Central memory CD8-positive, alpha-beta T cell (primary cell): Measurements from ENCODE around the gene ITPRIP.

Experiments used
- ATAC-seq: fragments of 150-1000 bp; cut with Tn5 transposase; replicated peaks from 2 replicates; pipeline ENCODE4 v1.10.0; 2022; ENCODE audit warnings: mild to moderate bottlenecking, moderate FRiP score, moderate number of reproducible peaks; ENCODE audit not compliant: poor library complexity, severe bottlenecking; ENCODE audit errors: extremely low read depth
- DNase-seq, 2 donors: peaks; one replicate each; pipeline ENCODE4 v3.0.0; 2021; ENCODE audit warnings: low spot score in 2 of 2
- H3K27ac Mint-ChIP-seq: one replicate; pipeline ENCODE4 v1.8.0; 2022; ENCODE audit warnings: low read depth, mild to moderate bottlenecking, moderate library complexity, mixed read lengths
- H3K27me3 Mint-ChIP-seq: one replicate; pipeline ENCODE4 v1.8.0; 2022; ENCODE audit warnings: mixed read lengths
- H3K36me3 Mint-ChIP-seq: one replicate; pipeline ENCODE4 v1.8.0; 2022; ENCODE audit warnings: mild to moderate bottlenecking, moderate library complexity, mixed read lengths; ENCODE audit not compliant: insufficient read depth
- H3K4me1 Mint-ChIP-seq: one replicate; pipeline ENCODE4 v1.8.0; 2022; ENCODE audit warnings: mixed read lengths
- H3K4me3 Mint-ChIP-seq: one replicate; pipeline ENCODE4 v1.8.0; 2022; ENCODE audit warnings: mild to moderate bottlenecking, moderate library complexity, mixed read lengths
- H3K9me3 Mint-ChIP-seq: one replicate; pipeline ENCODE4 v1.8.0; 2022; ENCODE audit warnings: mixed read lengths

Gene ITPRIP

GRCh38 chr10:104328646-104328895, 9.7 kb downstream of the ITPRIP start:
- Mint-ChIP-seq H3K4me3 (peak overlapping the region; percentile 82), H3K27ac (peak overlapping the region; percentile 94)
- no peak for ATAC-seq

GRCh38 chr10:104327745-104328645, 10.3 kb downstream of the ITPRIP start:
- no peak for ATAC-seq
- H3K27me3 Mint-ChIP-seq: no peaks in the 10 kb centered on the region
- H3K4me3 Mint-ChIP-seq: peak overlapping the region; percentile 82
- no peaks in the 10 kb centered on the region for H3K9me3 Mint-ChIP-seq
- no peak for DNase-seq
- H3K4me1 Mint-ChIP-seq: peaks cover 96% of the 10 kb centered on the region
- H3K36me3 Mint-ChIP-seq: peaks cover 42% of the 10 kb centered on the region
- H3K27ac Mint-ChIP-seq: peak overlapping the region; percentile 94

More at GRCh38 chr10:104328646-104328895, 9.7 kb downstream of the ITPRIP start:
- no peak for DNase-seq
- Mint-ChIP-seq H3K4me1 (peaks cover 96% of the 10 kb centered on the region), H3K27me3 (no peaks in the 10 kb centered on the region), H3K9me3 (no peaks in the 10 kb centered on the region), H3K36me3 (peaks cover 46% of the 10 kb centered on the region)

DNA sequence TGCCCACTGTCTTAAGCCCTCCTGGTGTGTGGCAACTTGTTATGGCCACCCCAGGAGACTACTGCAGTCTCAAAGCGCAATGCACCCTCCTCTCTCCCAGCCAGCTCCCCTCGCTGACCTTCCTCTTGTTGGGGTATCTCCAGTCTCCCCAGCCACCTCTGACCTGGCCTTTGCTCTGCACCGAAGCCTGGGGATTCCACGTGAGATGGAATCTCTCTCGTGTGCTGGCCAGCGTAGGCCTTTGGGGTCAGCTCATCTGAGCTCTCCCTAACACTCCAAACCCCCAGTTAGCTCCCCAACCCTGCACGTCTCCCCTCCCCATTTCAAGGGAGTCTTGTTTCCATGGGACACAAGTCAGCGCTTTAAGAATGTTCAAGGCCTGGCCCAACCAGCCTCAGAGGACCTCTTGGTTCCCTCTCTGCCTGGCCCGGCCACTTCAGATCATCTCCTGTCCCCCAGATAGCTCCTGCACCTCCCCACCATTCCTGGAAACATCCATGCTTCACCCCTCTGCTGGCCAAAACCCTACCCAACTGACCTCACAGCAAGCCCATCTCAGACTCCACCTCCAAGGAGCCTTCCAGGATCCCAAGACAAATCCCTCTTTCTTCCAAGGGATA, 11.2 kb downstream of the ITPRIP start:
- Mint-ChIP-seq H3K4me3 (peak overlapping the region; percentile 82), H3K27ac (peak overlapping the region; percentile 94), H3K27me3 (no peaks in the 10 kb centered on the region), H3K9me3 (no peaks in the 10 kb centered on the region), H3K36me3 (peaks cover 44% of the 10 kb centered on the region), H3K4me1 (peaks cover 98% of the 10 kb centered on the region)
- DNase-seq: no peak
- ATAC-seq: no peak

GRCh38 chr10:104325436-104326435, 12.5 kb downstream of the ITPRIP start:
- no peak for DNase-seq
- peaks cover 95% of the 10 kb centered on the region for H3K4me1 Mint-ChIP-seq
- peak overlapping the region; percentile 94 for H3K27ac Mint-ChIP-seq
- peaks cover 42% of the 10 kb centered on the region for H3K36me3 Mint-ChIP-seq
- no peaks in the 10 kb centered on the region for H3K9me3 Mint-ChIP-seq
- H3K4me3 Mint-ChIP-seq: peak overlapping the region; percentile 82
- ATAC-seq: no peak
- no peaks in the 10 kb centered on the region for H3K27me3 Mint-ChIP-seq

DNA sequence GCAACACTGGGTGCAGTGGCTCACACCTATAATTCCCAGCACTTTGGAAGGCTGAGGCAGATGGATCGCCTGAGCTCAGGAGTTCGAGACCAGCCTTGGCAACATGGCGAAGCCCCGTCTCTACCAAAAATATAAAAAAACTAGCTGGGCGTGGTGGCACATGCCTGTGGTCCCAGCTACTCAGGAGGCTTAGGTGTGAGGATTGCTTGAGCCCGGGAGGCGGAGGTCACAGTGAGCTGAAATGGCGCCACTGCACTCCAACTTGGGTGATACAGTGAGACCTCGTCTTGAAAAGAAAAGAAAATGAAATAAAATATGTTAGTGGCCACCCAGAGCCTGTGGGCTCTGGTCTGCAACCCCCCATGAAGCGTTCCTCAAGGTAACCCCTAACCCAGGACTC, 13.3 kb downstream of the ITPRIP start:
- no peak for DNase-seq
- Mint-ChIP-seq H3K36me3 (peaks cover 42% of the 10 kb centered on the region), H3K4me1 (peaks cover 94% of the 10 kb centered on the region), H3K4me3 (peak overlapping the region; percentile 82), H3K9me3 (no peaks in the 10 kb centered on the region), H3K27ac (peak overlapping the region; percentile 82), H3K27me3 (no peaks in the 10 kb centered on the region)
- ATAC-seq: no peak

- Mint-ChIP-seq H3K4me3 (peak overlapping the region; percentile 66), H3K9me3 (no peaks in the 10 kb centered on the region), H3K27ac (peak overlapping the region; percentile 90), H3K36me3 (peaks cover 42% of the 10 kb centered on the region), H3K27me3 (no peaks in the 10 kb centered on the region), H3K4me1 (peaks cover 94% of the 10 kb centered on the region)
- no peak for ATAC-seq
- no peak for DNase-seq
These were observed 14.0 kb downstream of the ITPRIP start for GRCh38 chr10:104324221-104324686.

DNA sequence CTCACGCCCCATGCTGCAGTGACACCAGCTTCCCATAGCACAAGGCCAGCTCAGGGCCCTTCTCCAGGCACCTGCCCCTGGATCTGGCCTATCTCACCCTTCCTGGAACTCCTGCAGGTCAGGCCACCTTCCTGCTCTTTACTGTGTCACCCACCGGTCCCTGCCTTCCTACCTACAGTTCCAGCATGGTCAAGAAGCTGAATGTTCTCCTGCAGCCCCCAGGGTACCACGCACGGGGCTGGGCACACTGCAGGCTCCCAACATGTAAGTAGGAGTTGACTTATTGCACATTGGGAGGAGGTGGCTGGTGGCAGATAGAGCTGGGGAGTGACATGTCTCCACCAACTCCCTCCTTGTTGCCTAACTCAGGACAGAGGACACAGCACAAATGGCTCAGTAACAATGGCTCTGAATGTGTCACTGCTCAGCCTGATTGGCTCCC, 14.5 kb downstream of the ITPRIP start:
- Mint-ChIP-seq H3K27ac (peak overlapping the region; percentile 90), H3K36me3 (peaks cover 37% of the 10 kb centered on the region), H3K9me3 (no peaks in the 10 kb centered on the region), H3K4me1 (peaks cover 94% of the 10 kb centered on the region), H3K4me3 (peak overlapping the region; percentile 66), H3K27me3 (no peaks in the 10 kb centered on the region)
- DNase-seq (no peak), ATAC-seq (no peak)

DNA sequence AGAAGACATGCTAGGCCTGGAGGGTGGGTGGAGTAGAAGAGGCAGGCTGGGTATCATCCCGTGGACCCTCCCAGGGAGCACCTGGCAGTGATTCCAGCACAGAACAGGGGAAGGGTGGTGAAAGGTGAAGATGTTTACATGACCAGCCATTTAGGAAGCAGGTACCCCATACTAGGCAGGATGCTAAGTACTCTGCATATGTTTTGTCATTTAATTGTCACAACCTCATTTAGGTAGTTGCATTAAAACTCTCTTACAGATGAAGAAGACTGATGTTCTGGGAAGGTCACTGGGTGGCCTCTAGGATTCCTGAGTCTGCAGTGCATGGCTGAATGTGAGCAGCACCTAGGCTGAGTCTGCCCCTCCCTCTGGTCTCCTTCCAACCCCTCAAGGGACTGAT, 15.2 kb downstream of the ITPRIP start:
- Mint-ChIP-seq H3K4me1 (peaks cover 94% of the 10 kb centered on the region), H3K27ac (peak overlapping the region; percentile 90), H3K4me3 (peak overlapping the region; percentile 69), H3K27me3 (no peaks in the 10 kb centered on the region), H3K9me3 (no peaks in the 10 kb centered on the region), H3K36me3 (peaks cover 33% of the 10 kb centered on the region)
- no peak for DNase-seq
- no peak for ATAC-seq

DNA sequence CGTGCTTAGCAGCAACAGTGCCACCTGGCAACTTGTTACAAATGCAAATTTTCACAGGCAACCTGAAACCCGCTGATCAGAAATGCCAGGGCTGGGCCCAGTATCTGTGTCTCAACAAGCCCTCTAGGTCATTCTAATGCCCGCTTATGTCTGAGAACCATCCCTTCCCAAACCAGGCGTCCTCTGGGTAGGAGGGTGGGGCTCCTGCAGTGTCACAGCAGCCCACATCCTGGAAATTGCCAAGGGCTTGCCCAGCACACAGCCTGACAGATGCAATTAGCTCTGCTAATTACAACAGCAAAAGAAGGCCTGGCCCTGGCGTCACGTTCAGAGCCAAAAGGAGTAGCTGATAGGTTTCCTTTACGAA, 15.9 kb downstream of the ITPRIP start:
- Mint-ChIP-seq H3K27ac (peak overlapping the region; percentile 90), H3K36me3 (peaks cover 30% of the 10 kb centered on the region), H3K27me3 (no peaks in the 10 kb centered on the region), H3K4me3 (peak overlapping the region; percentile 69), H3K4me1 (peaks cover 94% of the 10 kb centered on the region), H3K9me3 (no peaks in the 10 kb centered on the region)
- DNase-seq (no peak), ATAC-seq (peak; percentile 27)

DNA sequence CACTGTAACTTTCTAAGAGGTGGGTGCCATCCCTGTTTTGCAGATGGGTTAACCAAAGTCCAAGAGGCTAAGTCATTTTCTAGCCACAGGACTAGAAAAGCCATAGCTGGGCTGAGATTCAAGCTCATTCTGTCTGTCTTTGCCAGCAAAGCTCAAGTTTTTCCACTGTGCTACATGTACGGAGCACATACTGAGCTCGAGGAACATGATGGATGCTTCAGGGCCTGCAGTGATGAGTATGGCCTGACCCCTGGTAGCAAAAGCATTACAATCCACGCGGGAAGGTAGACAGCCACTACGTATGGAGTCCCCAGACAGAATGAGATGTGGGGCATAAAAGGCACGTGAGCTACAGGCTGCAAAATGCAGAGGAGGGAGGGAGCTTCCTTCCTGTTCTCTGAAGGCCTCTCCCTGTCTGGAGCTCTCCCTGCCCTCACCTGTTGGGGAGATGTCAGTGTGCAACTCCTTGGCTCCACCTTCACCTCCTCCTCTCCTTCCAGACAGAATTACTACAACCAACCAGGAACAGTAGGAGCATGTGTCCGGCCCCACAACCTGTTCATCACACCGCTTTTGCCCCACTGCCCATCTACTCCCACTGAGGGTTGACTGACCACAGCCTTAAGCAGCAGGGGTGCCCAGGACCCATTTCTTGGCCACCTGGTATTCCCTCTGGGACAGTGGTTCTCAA, 16.4 kb downstream of the ITPRIP start:
- ATAC-seq (peak; percentile 51), DNase-seq (no peak)
- H3K36me3 Mint-ChIP-seq: peaks cover 31% of the 10 kb centered on the region
- H3K27ac Mint-ChIP-seq: peak overlapping the region; percentile 90
- peaks cover 94% of the 10 kb centered on the region for H3K4me1 Mint-ChIP-seq
- no peaks in the 10 kb centered on the region for H3K27me3 Mint-ChIP-seq
- H3K4me3 Mint-ChIP-seq: peak overlapping the region; percentile 69
- H3K9me3 Mint-ChIP-seq: no peaks in the 10 kb centered on the region

DNA sequence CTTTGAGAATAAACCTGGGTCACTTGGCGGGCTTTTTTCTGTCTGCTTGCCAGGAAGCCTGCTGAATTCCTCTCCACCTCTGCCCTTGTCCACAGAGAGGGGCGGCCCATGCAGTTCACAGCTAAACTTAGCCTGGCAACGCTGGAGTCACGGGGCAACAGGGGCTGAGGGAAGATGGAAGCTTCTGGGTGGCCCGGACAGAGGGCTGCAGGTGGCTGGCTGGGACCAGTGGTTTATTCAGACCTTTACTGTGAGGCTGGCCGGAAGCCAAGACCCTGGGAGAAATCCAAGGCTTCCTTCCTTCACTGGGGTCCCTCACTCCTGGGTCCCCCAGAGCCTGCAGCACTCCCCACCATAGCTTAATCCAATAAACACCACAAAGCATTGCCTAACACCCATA, 17.0 kb downstream of the ITPRIP start:
- peaks cover 33% of the 10 kb centered on the region for H3K36me3 Mint-ChIP-seq
- H3K27me3 Mint-ChIP-seq: no peaks in the 10 kb centered on the region
- ATAC-seq (no peak), DNase-seq (no peak)
- H3K4me1 Mint-ChIP-seq: peaks cover 90% of the 10 kb centered on the region
- H3K27ac Mint-ChIP-seq: peak overlapping the region; percentile 90
- no peaks in the 10 kb centered on the region for H3K9me3 Mint-ChIP-seq
- H3K4me3 Mint-ChIP-seq: peak overlapping the region; percentile 69
